HG03045 (cell line): ENCODE data around the gene ZDHHC12.

Experiments used
- ATAC-seq: cut with Tn5 transposase; IDR thresholded peaks from one replicate; pipeline ENCODE4 v1.9.1; 2021; ENCODE audit warnings: mild to moderate bottlenecking, moderate library complexity; ENCODE audit not compliant: unreplicated experiment

The ZDHHC12 gene

GRCh38 chr9:128723866-128724743 lies at the start of gene ZDHHC12:
TSS of gene ZDHHC12 (minus strand) at chr9:128724127. CDS start at chr9:128724093, 34 bp downstream.
- peak; percentile 94 for ATAC-seq

GRCh38 chr9:128773049-128773448 lies 49.1 kb upstream of the ZDHHC12 start:
- no peak for ATAC-seq

GRCh38 chr9:128771745-128772519 lies 48.0 kb upstream of the ZDHHC12 start, which contains the start of gene ZER1:
TSS of gene ZER1 (minus strand) at chr9:128771927. CDS start at chr9:128755565, 16,362 bp downstream.
- ATAC-seq: peak; percentile 92

GRCh38 chr9:128771094-128771721 lies 47.3 kb upstream of the ZDHHC12 start:
- peak; percentile 36 for ATAC-seq

- ATAC-seq: no peak
These were observed 46.5 kb upstream of the ZDHHC12 start for GRCh38 chr9:128770286-128771030.

- no peak for ATAC-seq
These were observed 44.7 kb upstream of the ZDHHC12 start for GRCh38 chr9:128768606-128769005.

- no peak for ATAC-seq
These were observed 41.6 kb upstream of the ZDHHC12 start for GRCh38 chr9:128765499-128765898.

GRCh38 chr9:128764361-128764760 lies 40.4 kb upstream of the ZDHHC12 start:
- ATAC-seq: no peak

- no peak for ATAC-seq
These were observed 38.9 kb upstream of the ZDHHC12 start for GRCh38 chr9:128762671-128763449.

- no peak for ATAC-seq
These were observed 33.7 kb upstream of the ZDHHC12 start for GRCh38 chr9:128757602-128758001.

GRCh38 chr9:128753627-128754026 lies 29.7 kb upstream of the ZDHHC12 start:
- no peak for ATAC-seq

GRCh38 chr9:128750926-128751595 lies 27.1 kb upstream of the ZDHHC12 start:
- no peak for ATAC-seq

- no peak for ATAC-seq
These were observed 23.3 kb upstream of the ZDHHC12 start for GRCh38 chr9:128747241-128747640.

GRCh38 chr9:128743421-128743820 lies 19.5 kb upstream of the ZDHHC12 start:
- ATAC-seq: no peak

GRCh38 chr9:128742401-128742800 lies 18.5 kb upstream of the ZDHHC12 start:
- no peak for ATAC-seq

- ATAC-seq: no peak
These were observed 11.4 kb upstream of the ZDHHC12 start for GRCh38 chr9:128735373-128735772.

GRCh38 chr9:128733256-128733655 lies 9.3 kb upstream of the ZDHHC12 start:
- ATAC-seq: no peak

- no peak for ATAC-seq
These were observed 8.6 kb upstream of the ZDHHC12 start for GRCh38 chr9:128732576-128732975.

GRCh38 chr9:128731691-128732090 lies 7.8 kb upstream of the ZDHHC12 start:
- ATAC-seq: no peak
